ENCODE measurements around the gene CCDC88C. TPM values are rescaled to one million over a fixed set of nuclear protein-coding genes. Genes with fewer than 3 reads are reported as not detected.

Gene CCDC88C
- total RNA-seq, 2 experiments from 2014 or later: 206 to 209 TPM

GRCh38 chr14:91264151-91265150 is 153.2 kb downstream of the CCDC88C start:
- POLR2A ChIA-PET: interaction anchor here (0.7 to 16.2 kb wide), 8 partner anchors 10 to 87 kb away, joined by 3 to 232 read pairs (median 4); partner anchors contain the start of gene GPR68
- DNase-seq: peak; percentile 74
- H3K4me3 Mint-ChIP-seq: peak overlapping the region; percentile 80
- no peaks in the 10 kb centered on the region for H3K27me3 Mint-ChIP-seq
- H3K27ac Mint-ChIP-seq: peak overlapping the region; percentile 70
- H3K4me1 Mint-ChIP-seq: peaks cover 51% of the 10 kb centered on the region
- H3K9me3 Mint-ChIP-seq: no peaks in the 10 kb centered on the region
- H3K36me3 Mint-ChIP-seq: peaks cover 25% of the 10 kb centered on the region
- ATAC-seq (ENCODE audit: low read depth): peak; percentile 59

- ATAC-seq (ENCODE audit: low read depth): no peak
- Mint-ChIP-seq H3K27me3 (no peaks in the 10 kb centered on the region), H3K4me3 (peak overlapping the region; percentile 80), H3K4me1 (peaks cover 50% of the 10 kb centered on the region), H3K9me3 (no peaks in the 10 kb centered on the region), H3K27ac (peak overlapping the region; percentile 36), H3K36me3 (peaks cover 20% of the 10 kb centered on the region)
- POLR2A ChIA-PET: interaction anchor here (3.3 to 16.2 kb wide), 3 partner anchors 13 to 35 kb away, joined by 19 to 232 read pairs (median 29); partner anchors contain the start of gene GPR68
- DNase-seq: no peak
These were observed 154.3 kb downstream of the CCDC88C start for GRCh38 chr14:91263329-91263728.

- Mint-ChIP-seq H3K36me3 (peaks cover 8% of the 10 kb centered on the region), H3K27me3 (no peaks in the 10 kb centered on the region), H3K9me3 (no peaks in the 10 kb centered on the region), H3K4me1 (peaks cover 56% of the 10 kb centered on the region), H3K27ac (no peak overlapping the region), H3K4me3 (no peak overlapping the region)
- DNase-seq (no peak), ATAC-seq (ENCODE audit: low read depth) (no peak)
- POLR2A ChIA-PET: interaction anchor here (0.6 to 16.2 kb wide), 5 partner anchors 12 to 34 kb away, joined by 3 to 232 read pairs (median 19); partner anchors contain the start of gene GPR68
These were observed 155.6 kb downstream of the CCDC88C start for GRCh38 chr14:91261986-91262549.

- peaks cover 8% of the 10 kb centered on the region for H3K36me3 Mint-ChIP-seq
- H3K4me3 Mint-ChIP-seq: peak overlapping the region; percentile 12
- peaks cover 59% of the 10 kb centered on the region for H3K4me1 Mint-ChIP-seq
- peak; percentile 69 for ATAC-seq (ENCODE audit: low read depth)
- POLR2A ChIA-PET: interaction anchor here (1.3 to 16.2 kb wide), 4 partner anchors 11 to 33 kb away, joined by 3 to 232 read pairs (median 16); partner anchors contain the start of gene GPR68
- no peaks in the 10 kb centered on the region for H3K27me3 Mint-ChIP-seq
- H3K27ac Mint-ChIP-seq: peak overlapping the region; percentile 72
- DNase-seq: no peak
- H3K9me3 Mint-ChIP-seq: no peaks in the 10 kb centered on the region
These were observed 156.5 kb downstream of the CCDC88C start for GRCh38 chr14:91261115-91261514.

GRCh38 chr14:91258876-91259275 is 158.7 kb downstream of the CCDC88C start:
- peaks cover 8% of the 10 kb centered on the region for H3K36me3 Mint-ChIP-seq
- POLR2A ChIA-PET: interaction anchor here (0.9 to 16.2 kb wide), 3 partner anchors 15 to 56 kb away, joined by 3 to 232 read pairs (median 3); partner anchors contain the start of gene GPR68
- peak overlapping the region; percentile 23 for H3K27ac Mint-ChIP-seq
- no peak for ATAC-seq (ENCODE audit: low read depth)
- H3K9me3 Mint-ChIP-seq: no peaks in the 10 kb centered on the region
- H3K4me3 Mint-ChIP-seq: no peak overlapping the region
- H3K27me3 Mint-ChIP-seq: no peaks in the 10 kb centered on the region
- DNase-seq: no peak
- H3K4me1 Mint-ChIP-seq: peaks cover 62% of the 10 kb centered on the region

- peak overlapping the region; percentile 40 for H3K27ac Mint-ChIP-seq
These were observed 159.5 kb downstream of the CCDC88C start for GRCh38 chr14:91258011-91258618.

GRCh38 chr14:91257328-91258010 is 160.2 kb downstream of the CCDC88C start:
- ATAC-seq (ENCODE audit: low read depth) (no peak), DNase-seq (no peak)
- Mint-ChIP-seq H3K4me3 (no peak overlapping the region), H3K27me3 (no peaks in the 10 kb centered on the region), H3K36me3 (peaks cover 8% of the 10 kb centered on the region), H3K27ac (peak overlapping the region; percentile 56), H3K4me1 (peaks cover 55% of the 10 kb centered on the region), H3K9me3 (no peaks in the 10 kb centered on the region)
- POLR2A ChIA-PET: interaction anchor here (0.9 to 16.2 kb wide), 6 partner anchors 8 to 55 kb away, joined by 3 to 232 read pairs (median 3); partner anchors contain the start of gene GPR68

More at GRCh38 chr14:91258011-91258618, 159.5 kb downstream of the CCDC88C start:
- ATAC-seq (ENCODE audit: low read depth) (no peak), DNase-seq (no peak)
- Mint-ChIP-seq H3K9me3 (no peaks in the 10 kb centered on the region), H3K4me1 (peaks cover 55% of the 10 kb centered on the region), H3K36me3 (peaks cover 8% of the 10 kb centered on the region), H3K4me3 (no peak overlapping the region), H3K27me3 (no peaks in the 10 kb centered on the region)
- POLR2A ChIA-PET: interaction anchor here (0.9 to 16.2 kb wide), 7 partner anchors 9 to 56 kb away, joined by 3 to 232 read pairs (median 3); partner anchors contain the start of gene GPR68

GRCh38 chr14:91256661-91257060 is 161.0 kb downstream of the CCDC88C start:
- Mint-ChIP-seq H3K4me3 (no peak overlapping the region), H3K27me3 (no peaks in the 10 kb centered on the region), H3K27ac (no peak overlapping the region), H3K36me3 (peaks cover 12% of the 10 kb centered on the region), H3K9me3 (no peaks in the 10 kb centered on the region), H3K4me1 (peaks cover 54% of the 10 kb centered on the region)
- POLR2A ChIA-PET: interaction anchor here (16.2 kb wide), 1 partner anchor 13 kb away, joined by 232 read pairs; the partner anchor contains the start of gene GPR68
- ATAC-seq (ENCODE audit: low read depth) (no peak), DNase-seq (no peak)

- Mint-ChIP-seq H3K4me1 (peaks cover 56% of the 10 kb centered on the region), H3K27ac (peak overlapping the region; percentile 93), H3K9me3 (no peaks in the 10 kb centered on the region), H3K36me3 (peaks cover 12% of the 10 kb centered on the region), H3K4me3 (peak overlapping the region; percentile 55), H3K27me3 (no peaks in the 10 kb centered on the region)
- DNase-seq (no peak), ATAC-seq (ENCODE audit: low read depth) (no peak)
- POLR2A ChIA-PET: interaction anchor here (1.0 to 16.2 kb wide), 3 partner anchors 11 to 162 kb away, joined by 3 to 232 read pairs (median 32); partner anchors contain the start of genes CCDC88C and GPR68
These were observed 162.5 kb downstream of the CCDC88C start for GRCh38 chr14:91255026-91255695.

GRCh38 chr14:91254461-91254860 is 163.2 kb downstream of the CCDC88C start:
- DNase-seq (no peak), ATAC-seq (ENCODE audit: low read depth) (peak; percentile 46)
- peaks cover 13% of the 10 kb centered on the region for H3K36me3 Mint-ChIP-seq
- H3K4me3 Mint-ChIP-seq: peak overlapping the region; percentile 55
- peaks cover 62% of the 10 kb centered on the region for H3K4me1 Mint-ChIP-seq
- no peaks in the 10 kb centered on the region for H3K9me3 Mint-ChIP-seq
- peak overlapping the region; percentile 93 for H3K27ac Mint-ChIP-seq
- no peaks in the 10 kb centered on the region for H3K27me3 Mint-ChIP-seq
- POLR2A ChIA-PET: interaction anchor here (1.4 to 16.2 kb wide), 3 partner anchors 10 to 26 kb away, joined by 5 to 232 read pairs (median 32); partner anchors contain the start of gene GPR68

GRCh38 chr14:91253795-91254323 is 163.8 kb downstream of the CCDC88C start:
- Mint-ChIP-seq H3K4me1 (peaks cover 64% of the 10 kb centered on the region), H3K36me3 (peaks cover 14% of the 10 kb centered on the region), H3K4me3 (peak overlapping the region; percentile 55), H3K27me3 (no peaks in the 10 kb centered on the region), H3K27ac (peak overlapping the region; percentile 93), H3K9me3 (no peaks in the 10 kb centered on the region)
- DNase-seq: no peak
- POLR2A ChIA-PET: interaction anchor here (1.4 to 16.2 kb wide), 3 partner anchors 10 to 25 kb away, joined by 5 to 232 read pairs (median 32); partner anchors contain the start of gene GPR68
- ATAC-seq (ENCODE audit: low read depth): peak; percentile 2

Measured in activated naive CD8-positive, alpha-beta T cell treated with anti-CD3 and anti-CD28 coated beads, Interleukin-2, amount 10 ng/mL, durations not matched to agents 7 days and 5 days (primary cell).